ENCODE data around the gene IFT80.

GRCh38 chr3:160210341-160210740, 188.7 kb downstream of the IFT80 start:
- TF ChIP-seq POLR2AphosphoS5 (IDR thresholded peaks at IDR 0.05) (no peak), POLR2A (IDR thresholded peaks at IDR 0.05) (no peak)
